Left lobe of liver (tissue), 2 donors: ENCODE measurements around the gene WBP2NL. TPM values are rescaled to one million over a fixed set of nuclear protein-coding genes. Genes with fewer than 3 reads are reported as not detected.
A peak's percentile ranks its signal among the peaks of the same experiment; 100 is the strongest.

Source experiments
- ATAC-seq: fragments of 200-7000 bp; cut with Tn5 transposase; one replicate; pipeline ENCODE4 v1.9.1; 2020; ENCODE audit warnings: mild to moderate bottlenecking, moderate library complexity
- DNase-seq: peaks from one replicate; pipeline ENCODE4 v3.0.0-alpha.2; 2020; ENCODE audit warnings: low spot score
- total RNA-seq: library from RNA; stranded (reverse); gene quantifications from one replicate; pipeline ENCODE4 v1.2.1, GENCODE V29; 2021
- donor health status: DM: no; HTN: no; CAD: no; lungs with moderate emphysema.
- donor health status: DM: no; HTN: yes; CAD: no.

Gene WBP2NL
- total RNA-seq, 1 donor from 2014 or later: 0.53 TPM

GRCh38 chr22:42025421-42025820, 26.8 kb downstream of the WBP2NL start:
- no peak for ATAC-seq
- no peak for DNase-seq

- ATAC-seq (no peak), DNase-seq (no peak)
These were observed 28.1 kb downstream of the WBP2NL start for GRCh38 chr22:42026705-42027104.

- ATAC-seq: peak; percentile 62
- DNase-seq: no peak
These were observed 34.9 kb downstream of the WBP2NL start for GRCh38 chr22:42033263-42034181.

- DNase-seq: no peak
- ATAC-seq: no peak
These were observed 36.7 kb downstream of the WBP2NL start for GRCh38 chr22:42035256-42035655.

GRCh38 chr22:42039271-42039670, 40.7 kb downstream of the WBP2NL start:
- no peak for ATAC-seq
- no peak for DNase-seq

GRCh38 chr22:42041784-42042183, 43.2 kb downstream of the WBP2NL start:
- no peak for DNase-seq
- ATAC-seq: no peak

GRCh38 chr22:42050641-42051180, 52.1 kb downstream of the WBP2NL start:
- ATAC-seq (no peak), DNase-seq (no peak)

- DNase-seq: no peak
- ATAC-seq: no peak
These were observed 54.2 kb downstream of the WBP2NL start for GRCh38 chr22:42052765-42053164.

GRCh38 chr22:42056757-42057511, 58.3 kb downstream of the WBP2NL start:
- ATAC-seq (no peak), DNase-seq (no peak)

GRCh38 chr22:42060489-42060888, 61.9 kb downstream of the WBP2NL start:
- ATAC-seq: no peak
- no peak for DNase-seq

- DNase-seq (no peak), ATAC-seq (no peak)
These were observed 62.5 kb downstream of the WBP2NL start for GRCh38 chr22:42061041-42061440.

- DNase-seq: no peak
- no peak for ATAC-seq
These were observed 64.0 kb downstream of the WBP2NL start for GRCh38 chr22:42062506-42063170.

- ATAC-seq: peak; percentile 88
- DNase-seq: peak; percentile 87
These were observed 66.0 kb downstream of the WBP2NL start for GRCh38 chr22:42064629-42065028.

- DNase-seq (no peak), ATAC-seq (peak; percentile 29)
These were observed 67.0 kb downstream of the WBP2NL start for GRCh38 chr22:42065438-42066125.

- no peak for ATAC-seq
These were observed 67.7 kb downstream of the WBP2NL start for GRCh38 chr22:42066126-42066761.

GRCh38 chr22:42066937-42067336, 68.3 kb downstream of the WBP2NL start:
- no peak for DNase-seq
- ATAC-seq: no peak

More at GRCh38 chr22:42066126-42066761, 67.7 kb downstream of the WBP2NL start:
- no peak for DNase-seq

GRCh38 chr22:42067671-42068251, 69.2 kb downstream of the WBP2NL start:
- DNase-seq: no peak
- no peak for ATAC-seq

- ATAC-seq (no peak), DNase-seq (no peak)
These were observed 69.7 kb downstream of the WBP2NL start for GRCh38 chr22:42068291-42068690.

GRCh38 chr22:42069801-42070516, 71.4 kb downstream of the WBP2NL start:
- ATAC-seq: peak; percentile 2
- DNase-seq: peak; percentile 53
